HEK293 (cell line): ENCODE data around the gene UMAD1.
A peak's percentile ranks its signal among the peaks of the same experiment; 100 is the strongest.

Experiments
- CTCF ChIA-PET: fragments of 350-600 bp; formaldehyde crosslinking; extraction: SDS; loops from one replicate; lab custom pipeline; 2021; ENCODE audit warnings: antibody characterized with exemption; lab: Yijun Ruan, JAX
- POLR2A ChIA-PET: fragments of 300-600 bp; formaldehyde crosslinking; extraction: SDS; loops from one replicate; lab custom pipeline; 2020; ENCODE audit warnings: antibody characterized with exemption, inconsistent platforms; lab: Yijun Ruan, JAX
- H3K27ac ChIP-seq: fragments of 200-500 bp; sonication (Bioruptor generic); 2 replicates; pipeline ENCODE4 v1.5.1; 2014; ENCODE audit warnings: low read depth, low read length, control low read depth, inconsistent platforms; ENCODE audit errors: extremely low read depth
- H3K36me3 ChIP-seq, 2 experiments: fragments of 200-500 bp in 1 of 2; sonication (Bioruptor generic) in 1 of 2; 1 replicate in 1 of 2; 2 replicates in 1 of 2; pipeline ENCODE4 v1.5.1; 2014 to 2017; ENCODE audit warnings: inconsistent platforms in 2 of 2, low read length in 2 of 2; ENCODE audit not compliant: control insufficient read depth in 2 of 2, insufficient read depth in 1 of 2
- H3K4me1 ChIP-seq: fragments of 200-500 bp; sonication (Bioruptor generic); 2 replicates; pipeline ENCODE4 v1.5.1; 2014; ENCODE audit warnings: mild to moderate bottlenecking, low read length, inconsistent platforms; ENCODE audit not compliant: control insufficient read depth, insufficient read depth
- H3K4me3 ChIP-seq: 2 replicates; pipeline ENCODE4 v1.5.1; 2011; ENCODE audit warnings: low read depth, mild to moderate bottlenecking, control low read depth, low read length, moderate library complexity
- H3K9me3 ChIP-seq: fragments of 200-500 bp; sonication (Bioruptor generic); 2 replicates; pipeline ENCODE4 v1.5.1; 2014; ENCODE audit warnings: low read depth, low read length, inconsistent platforms; ENCODE audit not compliant: control insufficient read depth, insufficient read depth
- ATF2 ChIP-seq: fragments of 450-650 bp; formaldehyde crosslinking; IDR thresholded peaks from 2 replicates; pipeline ENCODE4 v1.5.1; 2016; ENCODE audit warnings: missing biosample characterization, missing genetic modification characterization, low read depth
- BCL6B ChIP-seq: fragments of 450-650 bp; formaldehyde crosslinking; IDR thresholded peaks from 2 replicates; pipeline ENCODE4 v1.5.1; 2017; ENCODE audit warnings: missing biosample characterization, missing genetic modification characterization
- GLI2 ChIP-seq: fragments of 450-650 bp; formaldehyde crosslinking; IDR thresholded peaks from 2 replicates; pipeline ENCODE4; 2017; ENCODE audit warnings: missing biosample characterization, missing genetic modification characterization, low read depth, borderline replicate concordance
- HIC1 ChIP-seq: fragments of 450-650 bp; formaldehyde crosslinking; IDR thresholded peaks from 2 replicates; pipeline ENCODE4 v1.5.1; 2016; ENCODE audit warnings: missing biosample characterization, missing genetic modification characterization
- MYNN ChIP-seq: fragments of 450-650 bp; formaldehyde crosslinking; IDR thresholded peaks from 2 replicates; pipeline ENCODE4 v1.5.1; 2016; ENCODE audit warnings: missing biosample characterization, missing genetic modification characterization, borderline replicate concordance
- ZFP3 ChIP-seq: fragments of 450-650 bp; formaldehyde crosslinking; IDR thresholded peaks from 2 replicates; pipeline ENCODE4 v1.5.1; 2016; ENCODE audit warnings: low read depth, missing biosample characterization, missing genetic modification characterization
- ZNF2 ChIP-seq: fragments of 450-650 bp; formaldehyde crosslinking; IDR thresholded peaks from 2 replicates; pipeline ENCODE4 v1.5.1; 2016; ENCODE audit warnings: missing biosample characterization, missing genetic modification characterization
- ZNF274 ChIP-seq, 2 experiments: fragments of 200-500 bp in 1 of 2; fragments of 450-650 bp in 1 of 2; sonication (Bioruptor generic) in 1 of 2; formaldehyde crosslinking in 1 of 2; IDR thresholded peaks; 2 replicates each; pipeline versions ENCODE4 v1.5.1 to v1.6.1; 2014 to 2016; ENCODE audit warnings: borderline replicate concordance in 1 of 2, inconsistent platforms in 1 of 2, low read length in 1 of 2, missing biosample characterization in 1 of 2, missing genetic modification characterization in 1 of 2
- ZNF280D ChIP-seq: fragments of 450-650 bp; formaldehyde crosslinking; IDR thresholded peaks from 2 replicates; pipeline ENCODE4 v1.5.1; 2016; ENCODE audit warnings: missing biosample characterization, missing genetic modification characterization
- ZNF302 ChIP-seq: fragments of 450-650 bp; formaldehyde crosslinking; IDR thresholded peaks from 2 replicates; pipeline ENCODE4 v1.5.1; 2016; ENCODE audit warnings: missing biosample characterization, missing genetic modification characterization, low read depth
- ZNF449 ChIP-seq: fragments of 450-650 bp; formaldehyde crosslinking; IDR thresholded peaks from 2 replicates; pipeline ENCODE4 v1.5.1; 2017; ENCODE audit warnings: missing biosample characterization, mild to moderate bottlenecking, missing genetic modification characterization, moderate library complexity
- ZNF473 ChIP-seq: fragments of 450-650 bp; formaldehyde crosslinking; IDR thresholded peaks from 2 replicates; pipeline ENCODE4 v1.5.1; 2017; ENCODE audit warnings: missing biosample characterization, missing genetic modification characterization
- ZNF513 ChIP-seq: fragments of 450-650 bp; IDR thresholded peaks from 2 replicates; pipeline ENCODE4 v1.5.1; 2018; ENCODE audit warnings: missing biosample characterization, missing genetic modification characterization
- ZNF558 ChIP-seq: fragments of 450-650 bp; formaldehyde crosslinking; IDR thresholded peaks from 2 replicates; pipeline ENCODE4 v1.5.1; 2016; ENCODE audit warnings: missing biosample characterization, missing genetic modification characterization
- ZNF585B ChIP-seq: fragments of 450-650 bp; formaldehyde crosslinking; IDR thresholded peaks from 2 replicates; pipeline ENCODE4 v1.5.1; 2016; ENCODE audit warnings: missing biosample characterization, missing genetic modification characterization
- ZNF658 ChIP-seq: fragments of 450-650 bp; formaldehyde crosslinking; IDR thresholded peaks from 2 replicates; pipeline ENCODE4; 2016; ENCODE audit warnings: missing biosample characterization, missing genetic modification characterization
- ZNF785 ChIP-seq: fragments of 450-650 bp; formaldehyde crosslinking; IDR thresholded peaks from 2 replicates; pipeline ENCODE4 v1.5.1; 2016; ENCODE audit warnings: missing biosample characterization, missing genetic modification characterization
- ZNF792 ChIP-seq: fragments of 450-650 bp; formaldehyde crosslinking; IDR thresholded peaks from 2 replicates; pipeline ENCODE4 v1.5.1; 2016; ENCODE audit warnings: missing biosample characterization, missing genetic modification characterization

The UMAD1 gene

GRCh38 chr7:7848892-7849291, 208.3 kb downstream of the UMAD1 start:
- Histone ChIP-seq H3K4me1 (no peaks in the 10 kb centered on the region), H3K36me3 (no peaks in the 10 kb centered on the region), H3K27ac (no peak overlapping the region), H3K4me3 (no peak overlapping the region), H3K9me3 (no peaks in the 10 kb centered on the region)
- ChIA-PET POLR2A (no interaction called here), CTCF (no interaction called here)
- TF ChIP-seq ZNF302 (tag by site-specific recombination) (no peak), ZFP3 (no peak), MYNN (tag by site-specific recombination) (no peak), BCL6B (tag by site-specific recombination) (no peak), ZNF513 (tag by site-specific recombination) (no peak), ZNF585B (tag by site-specific recombination) (no peak), ZNF473 (tag by site-specific recombination) (no peak), ZNF449 (no peak), ZNF2 (tag by site-specific recombination) (no peak), ZNF785 (tag by site-specific recombination) (no peak)

- POLR2A ChIA-PET: no interaction called here
- Histone ChIP-seq H3K36me3 (no peaks in the 10 kb centered on the region), H3K4me1 (no peaks in the 10 kb centered on the region), H3K4me3 (no peak overlapping the region), H3K27ac (no peak overlapping the region), H3K9me3 (no peaks in the 10 kb centered on the region)
- peak; percentile 52 for TF ChIP-seq ATF2 (tag by site-specific recombination)
- TF ChIP-seq ZNF558 (tag by site-specific recombination): no peak
- CTCF ChIA-PET: no interaction called here
Observed at GRCh38 chr7:7850150-7850549, 209.6 kb downstream of the UMAD1 start.

GRCh38 chr7:7851381-7851780, 210.8 kb downstream of the UMAD1 start:
- Histone ChIP-seq H3K9me3 (no peaks in the 10 kb centered on the region), H3K4me3 (no peak overlapping the region), H3K36me3 (no peaks in the 10 kb centered on the region), H3K27ac (no peak overlapping the region), H3K4me1 (no peaks in the 10 kb centered on the region)
- ChIA-PET CTCF (no interaction called here), POLR2A (no interaction called here)
- no peak for TF ChIP-seq ZNF280D (tag by site-specific recombination)
- TF ChIP-seq ZNF792 (tag by site-specific recombination): no peak
- TF ChIP-seq ZNF274 (IDR thresholded peaks at IDR 0.05; ENCODE audit: low read length): no peak
- no peak for TF ChIP-seq ZNF274 (tag by site-specific recombination; IDR thresholded peaks at IDR 0.05; ENCODE audit: borderline replicate concordance)
- TF ChIP-seq HIC1 (tag by site-specific recombination): no peak
- no peak for TF ChIP-seq GLI2 (tag by site-specific recombination)
- TF ChIP-seq ZNF658 (tag by site-specific recombination): no peak
